ENCODE data around the gene MDM1.

Gene MDM1, protein sequence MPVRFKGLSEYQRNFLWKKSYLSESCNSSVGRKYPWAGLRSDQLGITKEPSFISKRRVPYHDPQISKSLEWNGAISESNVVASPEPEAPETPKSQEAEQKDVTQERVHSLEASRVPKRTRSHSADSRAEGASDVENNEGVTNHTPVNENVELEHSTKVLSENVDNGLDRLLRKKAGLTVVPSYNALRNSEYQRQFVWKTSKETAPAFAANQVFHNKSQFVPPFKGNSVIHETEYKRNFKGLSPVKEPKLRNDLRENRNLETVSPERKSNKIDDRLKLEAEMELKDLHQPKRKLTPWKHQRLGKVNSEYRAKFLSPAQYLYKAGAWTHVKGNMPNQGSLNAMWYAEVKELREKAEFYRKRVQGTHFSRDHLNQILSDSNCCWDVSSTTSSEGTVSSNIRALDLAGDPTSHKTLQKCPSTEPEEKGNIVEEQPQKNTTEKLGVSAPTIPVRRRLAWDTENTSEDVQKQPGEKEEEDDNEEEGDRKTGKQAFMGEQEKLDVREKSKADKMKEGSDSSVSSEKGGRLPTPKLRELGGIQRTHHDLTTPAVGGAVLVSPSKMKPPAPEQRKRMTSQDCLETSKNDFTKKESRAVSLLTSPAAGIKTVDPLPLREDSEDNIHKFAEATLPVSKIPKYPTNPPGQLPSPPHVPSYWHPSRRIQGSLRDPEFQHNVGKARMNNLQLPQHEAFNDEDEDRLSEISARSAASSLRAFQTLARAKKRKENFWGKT

DNA sequence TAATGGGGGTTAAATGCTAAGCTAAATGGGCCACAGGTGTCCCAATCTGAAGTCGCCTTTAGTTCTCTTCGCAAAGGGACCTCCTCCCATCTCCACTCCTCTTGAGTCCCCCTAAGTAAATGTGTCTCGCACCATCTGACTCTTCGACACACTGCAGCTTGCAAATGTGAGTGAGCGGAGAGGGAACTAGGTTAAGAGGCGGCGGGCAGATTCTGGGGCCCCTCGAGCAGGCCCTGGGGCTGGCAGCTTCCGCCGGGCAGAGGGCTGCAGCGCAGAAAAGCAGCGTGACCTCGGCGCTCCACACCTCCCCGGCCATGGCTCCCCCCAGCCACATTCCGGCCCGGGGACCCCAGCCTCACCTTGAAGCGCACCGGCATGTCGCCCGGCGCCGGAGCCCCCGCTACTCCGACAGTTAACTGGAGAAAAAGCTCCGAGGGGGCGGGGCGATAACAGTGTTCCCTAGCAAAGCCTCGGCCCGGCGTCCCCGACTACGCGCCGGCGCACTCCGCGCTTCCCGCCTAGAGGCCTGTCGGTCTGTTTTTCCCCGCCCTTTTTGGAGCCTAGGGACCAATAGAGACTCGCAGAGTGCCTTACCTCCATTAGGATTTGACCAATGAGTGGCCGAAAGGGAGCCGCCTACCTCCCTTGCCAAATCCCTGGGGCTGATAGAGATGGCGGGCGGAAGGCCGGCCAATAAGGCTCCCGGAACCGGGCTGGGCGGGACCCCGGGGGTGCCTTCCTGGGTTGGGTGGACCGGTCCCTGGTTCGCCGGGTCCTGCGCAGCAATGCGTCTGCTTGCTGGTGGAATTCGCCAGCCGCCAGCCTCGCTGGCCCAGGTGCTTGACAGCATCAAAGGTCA, at the start of gene MDM1:
Gene MDM1, minus strand, starts transcription at position 494 of the 859 bp plus-strand sequence. Its CDS starts 117 bp downstream, at position 377.
- H3K4me1 ChIP-seq (ENCODE audit: insufficient read depth, low read length): peaks cover 15% of the 10 kb centered on the region

DNA sequence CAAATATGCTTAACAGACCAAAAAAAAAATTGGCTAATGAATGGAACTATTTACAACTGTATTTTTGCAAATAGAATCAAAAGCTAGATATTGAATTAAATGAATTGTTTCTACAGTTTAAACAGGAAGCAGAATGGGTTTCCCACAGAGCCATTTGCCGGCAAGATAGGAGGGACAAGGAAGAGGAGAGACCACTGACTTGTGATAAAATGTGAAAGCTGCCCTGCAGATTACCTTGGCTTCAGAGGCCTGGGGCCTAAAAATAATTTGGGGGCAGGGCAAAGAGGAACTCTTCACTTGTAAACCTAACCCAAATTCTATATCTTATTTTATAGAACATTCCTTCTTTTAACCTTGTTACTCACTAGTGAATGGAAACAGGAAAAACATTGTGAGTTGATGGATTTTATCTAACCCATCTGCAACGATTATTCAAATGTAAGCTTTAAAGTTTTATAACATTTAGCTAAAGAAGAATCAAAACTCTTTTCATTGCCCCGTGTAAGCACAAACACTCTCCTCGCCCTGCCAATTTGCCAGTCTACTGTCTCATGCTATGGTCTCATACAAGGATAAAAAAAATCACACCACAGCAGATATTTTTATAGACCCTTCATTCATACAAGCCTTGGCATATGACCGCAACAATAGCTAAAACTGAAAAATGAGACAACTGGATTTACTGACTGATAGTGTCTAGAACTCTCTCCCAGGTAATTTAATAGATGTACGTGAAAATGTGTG, 49.5 kb upstream of the MDM1 start:
- no peak overlapping the region for H3K9ac ChIP-seq (ENCODE audit: low read depth, low read length)
- H3K36me3 ChIP-seq (ENCODE audit: insufficient read depth, low read length): no peaks in the 10 kb centered on the region
- no peaks in the 10 kb centered on the region; the same call in 1 of the 2 replicates for H3K4me1 ChIP-seq (ENCODE audit: insufficient read depth, low read length)
- no peaks in the 10 kb centered on the region for H3K9me3 ChIP-seq (ENCODE audit: control insufficient read depth, insufficient read depth, low read length)

More for the DNA sequence above, at the start of gene MDM1:
- no peaks in the 10 kb centered on the region; the same call in 1 of the 2 replicates for H3K36me3 ChIP-seq (ENCODE audit: insufficient read depth, low read length)
- no peaks in the 10 kb centered on the region for H3K9me3 ChIP-seq (ENCODE audit: control insufficient read depth, insufficient read depth, low read length)
- peak within 1 kb of the TSS; percentile 87 for H3K9ac ChIP-seq (ENCODE audit: low read depth, low read length)

DNA sequence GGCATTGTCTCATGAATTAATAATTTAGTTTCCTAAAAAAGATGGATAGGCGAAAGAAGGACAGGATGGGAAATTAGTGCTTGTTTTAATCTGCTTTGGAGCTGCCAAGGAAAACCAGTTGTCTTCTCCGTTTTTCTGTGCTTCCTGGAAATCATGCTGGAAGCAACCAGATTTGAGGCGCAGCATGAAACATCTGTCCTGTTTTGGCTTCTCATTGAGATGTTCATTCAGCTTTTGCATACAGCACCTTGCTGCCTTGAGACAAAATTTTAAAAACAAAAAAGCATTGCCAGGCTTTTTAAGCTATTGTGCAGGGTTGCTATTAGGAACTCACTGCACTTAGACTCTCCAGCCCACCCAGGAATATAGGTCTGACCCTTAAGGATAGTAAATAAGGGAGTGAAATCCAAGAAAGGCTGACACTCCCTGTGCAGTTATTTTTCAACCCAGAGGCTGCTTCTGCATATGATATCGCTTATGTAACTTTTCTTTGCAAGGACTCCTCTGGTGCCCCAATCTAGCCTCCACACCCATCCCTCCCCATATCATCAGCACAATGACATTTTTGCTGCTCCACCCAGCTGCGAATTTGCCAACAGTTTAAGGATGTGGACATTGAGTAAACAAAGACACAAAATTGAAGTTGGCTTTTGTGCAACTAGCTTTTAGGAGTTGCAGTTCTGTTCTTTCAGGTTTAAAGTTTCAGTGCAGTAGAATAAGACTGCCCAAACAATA, 46.9 kb upstream of the MDM1 start:
- Histone ChIP-seq H3K36me3 (ENCODE audit: insufficient read depth, low read length) (no peaks in the 10 kb centered on the region), H3K9me3 (ENCODE audit: control insufficient read depth, insufficient read depth, low read length) (no peaks in the 10 kb centered on the region), H3K4me1 (ENCODE audit: insufficient read depth, low read length) (peaks cover 6% of the 10 kb centered on the region; the same call in 1 of the 2 replicates), H3K9ac (ENCODE audit: low read depth, low read length) (no peak overlapping the region)

DNA sequence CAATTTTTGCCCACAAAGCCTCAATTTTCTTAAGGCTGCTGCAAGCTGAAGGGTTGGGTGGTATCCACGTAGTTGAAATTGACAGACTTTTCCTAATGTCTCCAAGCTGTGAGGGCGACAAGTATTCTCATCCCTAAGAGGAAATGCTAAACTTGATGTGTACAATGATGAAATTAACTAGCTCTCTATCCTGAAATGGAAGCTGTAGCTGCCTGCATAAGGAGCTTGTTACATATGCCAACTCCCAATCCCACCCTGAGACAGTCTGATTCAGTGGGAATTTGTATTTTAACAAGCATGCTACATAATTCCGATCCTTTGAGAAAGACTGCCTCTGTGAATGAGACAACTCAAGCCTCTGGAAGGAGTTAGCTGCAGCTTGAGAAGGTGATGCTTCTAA, 45.7 kb upstream of the MDM1 start:
- H3K4me1 ChIP-seq (ENCODE audit: insufficient read depth, low read length): 0 out of 2 replicates have a peak, but pooled peaks cover 6% of the 10 kb centered on the region
- no peaks in the 10 kb centered on the region for H3K36me3 ChIP-seq (ENCODE audit: insufficient read depth, low read length)
- no peak overlapping the region for H3K9ac ChIP-seq (ENCODE audit: low read depth, low read length)
- no peaks in the 10 kb centered on the region for H3K9me3 ChIP-seq (ENCODE audit: control insufficient read depth, insufficient read depth, low read length)

DNA sequence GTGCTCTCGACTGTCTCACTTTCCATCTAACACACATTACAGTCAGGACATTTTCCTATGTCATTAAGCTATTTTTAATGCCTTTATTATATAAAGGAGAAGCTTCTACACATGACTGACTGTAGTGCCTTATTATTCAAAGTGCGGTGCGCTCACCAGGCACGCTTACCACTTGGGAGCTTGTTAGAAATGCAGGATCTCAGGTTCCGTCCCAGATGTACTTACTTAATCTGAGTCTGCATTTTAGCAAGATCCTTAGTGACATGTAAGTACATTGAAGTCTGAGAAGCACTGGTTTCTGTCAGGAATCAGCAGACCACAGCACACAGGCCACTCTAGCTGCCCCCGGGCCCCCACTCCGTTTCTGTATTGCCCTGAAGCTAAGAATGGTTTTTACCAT, 44.7 kb upstream of the MDM1 start:
- H3K4me1 ChIP-seq (ENCODE audit: insufficient read depth, low read length): 0 out of 2 replicates have a peak, but pooled peaks cover 6% of the 10 kb centered on the region
- no peaks in the 10 kb centered on the region for H3K9me3 ChIP-seq (ENCODE audit: control insufficient read depth, insufficient read depth, low read length)
- H3K36me3 ChIP-seq (ENCODE audit: insufficient read depth, low read length): no peaks in the 10 kb centered on the region

DNA sequence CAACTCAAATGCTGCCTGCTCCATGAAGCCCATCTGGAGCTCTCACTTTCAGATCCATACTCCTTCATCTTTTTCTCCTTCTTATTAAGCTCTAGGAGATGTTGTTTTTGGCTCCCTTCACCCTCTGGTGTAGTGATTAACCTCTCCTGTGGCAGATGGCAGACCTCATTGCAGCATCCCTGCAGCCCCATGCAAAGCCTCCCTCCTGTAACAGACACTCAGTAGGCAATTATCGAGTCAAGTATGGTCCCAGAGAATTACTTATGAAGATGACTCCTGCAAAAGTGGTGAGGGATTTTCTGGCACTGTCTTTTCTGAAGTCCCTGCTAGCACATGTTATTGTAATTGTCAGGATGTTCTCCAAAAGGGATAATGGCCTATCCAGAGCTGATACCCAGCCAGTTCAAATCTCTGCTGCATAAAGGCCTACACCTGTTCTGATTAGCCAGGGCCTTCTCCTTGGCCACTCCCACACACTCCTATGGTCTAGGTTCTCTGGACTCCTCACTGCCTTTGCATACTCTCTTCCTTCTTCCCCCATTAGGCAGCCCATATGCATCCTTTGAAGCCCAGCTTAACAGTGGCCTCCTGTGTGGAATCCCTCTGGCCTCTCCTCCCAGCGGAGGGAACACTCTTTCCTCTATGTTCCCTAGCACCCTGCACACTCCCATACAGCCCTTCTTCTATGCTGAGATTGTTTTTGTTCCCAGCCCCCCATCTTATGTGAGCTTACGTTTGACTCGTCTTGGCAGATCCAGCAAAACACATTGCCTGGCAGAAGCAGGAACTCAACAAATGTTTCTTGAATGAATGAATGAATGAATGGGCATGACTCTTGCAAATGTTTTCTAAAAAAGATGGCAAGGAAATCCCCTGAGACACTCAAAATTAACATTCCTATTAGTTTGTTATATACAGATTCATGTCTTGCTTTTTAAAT, 43.9 kb upstream of the MDM1 start:
- H3K9ac ChIP-seq (ENCODE audit: low read depth, low read length): no peak overlapping the region
- no peaks in the 10 kb centered on the region for H3K9me3 ChIP-seq (ENCODE audit: control insufficient read depth, insufficient read depth, low read length)
- 0 out of 2 replicates have a peak, but pooled peaks cover 6% of the 10 kb centered on the region for H3K4me1 ChIP-seq (ENCODE audit: insufficient read depth, low read length)
- no peaks in the 10 kb centered on the region for H3K36me3 ChIP-seq (ENCODE audit: insufficient read depth, low read length)

More for the DNA sequence above, 44.7 kb upstream of the MDM1 start:
- no peak overlapping the region for H3K9ac ChIP-seq (ENCODE audit: low read depth, low read length)

DNA sequence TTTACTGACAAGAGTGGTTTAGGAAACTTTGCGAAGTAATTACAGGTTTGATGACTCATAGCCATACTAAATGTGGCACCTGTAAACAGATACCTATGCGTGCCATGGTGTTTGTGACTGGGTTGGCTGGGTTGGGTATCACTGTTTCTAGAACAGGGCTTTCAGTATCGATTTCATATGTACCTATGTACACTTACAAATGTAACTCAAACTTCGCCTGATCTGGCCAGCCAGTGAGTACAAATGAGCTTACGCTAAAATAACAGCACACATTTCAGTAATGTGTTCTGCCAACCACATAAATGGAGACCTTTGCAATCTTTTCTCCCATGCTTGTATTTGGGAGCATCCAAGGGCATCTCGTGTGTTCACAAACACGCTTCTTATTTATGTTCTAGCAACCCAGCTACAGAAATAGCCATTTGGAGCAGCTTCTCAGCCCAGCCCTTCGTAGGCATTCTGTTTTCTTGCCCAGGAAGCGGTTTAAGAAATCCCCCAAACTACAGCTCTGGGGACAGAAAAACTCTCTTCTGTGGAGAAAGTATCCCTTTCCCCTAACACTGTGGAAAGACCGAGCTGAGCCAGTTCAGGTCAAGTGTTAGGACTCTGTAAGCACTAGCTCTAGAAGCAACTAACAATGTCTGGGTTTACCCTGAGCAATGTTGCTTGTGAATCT, 42.3 kb upstream of the MDM1 start:
- Histone ChIP-seq H3K36me3 (ENCODE audit: insufficient read depth, low read length) (no peaks in the 10 kb centered on the region), H3K9me3 (ENCODE audit: control insufficient read depth, insufficient read depth, low read length) (no peaks in the 10 kb centered on the region), H3K4me1 (ENCODE audit: insufficient read depth, low read length) (0 out of 2 replicates have a peak, but pooled peaks cover 6% of the 10 kb centered on the region), H3K9ac (ENCODE audit: low read depth, low read length) (no peak overlapping the region)

DNA sequence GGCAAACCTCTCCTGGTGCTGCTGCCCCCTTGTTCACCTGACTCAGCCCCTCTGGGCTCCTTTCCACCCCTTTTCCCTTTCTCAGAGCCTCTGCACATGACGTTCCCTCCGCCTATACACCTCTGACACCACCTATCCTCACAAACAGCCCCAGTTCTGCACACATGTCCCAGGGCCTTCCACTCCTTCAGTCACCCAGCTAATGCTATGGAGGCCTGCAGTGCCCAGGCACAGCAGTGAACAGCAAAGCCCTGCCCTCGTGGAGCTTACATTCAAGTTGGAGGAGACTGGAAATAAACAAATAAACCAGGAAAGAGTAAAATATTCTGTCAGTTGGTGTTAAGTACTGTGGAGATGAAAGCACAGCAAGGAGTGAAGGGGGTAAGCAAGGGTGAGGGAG, 38.5 kb upstream of the MDM1 start:
- Histone ChIP-seq H3K9me3 (ENCODE audit: control insufficient read depth, insufficient read depth, low read length) (no peaks in the 10 kb centered on the region), H3K9ac (ENCODE audit: low read depth, low read length) (no peak overlapping the region), H3K4me1 (ENCODE audit: insufficient read depth, low read length) (0 out of 2 replicates have a peak, but pooled peaks cover 6% of the 10 kb centered on the region), H3K36me3 (ENCODE audit: insufficient read depth, low read length) (no peaks in the 10 kb centered on the region)

DNA sequence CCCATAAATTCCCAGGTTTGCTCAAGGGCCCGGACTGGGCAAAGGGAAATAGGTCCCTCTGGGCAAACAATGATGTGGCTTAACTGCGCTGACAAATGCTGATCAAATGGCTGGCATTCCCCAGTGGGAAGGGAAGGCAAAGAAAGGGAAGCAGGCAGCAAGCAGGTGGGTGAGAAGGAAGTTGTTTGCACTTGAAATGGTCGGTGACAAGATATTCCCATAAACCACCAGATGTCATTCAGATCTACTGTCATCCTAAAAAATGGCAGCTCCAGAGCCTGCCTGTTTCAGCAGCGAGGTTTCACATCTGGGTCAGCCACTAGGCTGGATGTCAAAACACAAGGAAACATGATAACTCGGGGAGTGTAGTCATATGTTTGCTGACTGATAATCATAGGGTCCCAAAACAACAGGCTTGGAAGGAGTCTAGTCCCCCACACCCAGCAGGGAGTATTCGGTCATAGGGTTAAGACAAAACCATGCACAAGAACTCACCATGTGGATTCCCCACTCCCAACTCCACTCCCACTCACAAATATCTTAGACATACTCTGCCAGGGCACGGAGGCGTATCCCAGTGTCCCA, 37.9 kb upstream of the MDM1 start:
- Histone ChIP-seq H3K4me1 (ENCODE audit: insufficient read depth, low read length) (0 out of 2 replicates have a peak, but pooled peaks cover 6% of the 10 kb centered on the region), H3K9ac (ENCODE audit: low read depth, low read length) (no peak overlapping the region), H3K36me3 (ENCODE audit: insufficient read depth, low read length) (no peaks in the 10 kb centered on the region), H3K9me3 (ENCODE audit: control insufficient read depth, insufficient read depth, low read length) (no peaks in the 10 kb centered on the region)

DNA sequence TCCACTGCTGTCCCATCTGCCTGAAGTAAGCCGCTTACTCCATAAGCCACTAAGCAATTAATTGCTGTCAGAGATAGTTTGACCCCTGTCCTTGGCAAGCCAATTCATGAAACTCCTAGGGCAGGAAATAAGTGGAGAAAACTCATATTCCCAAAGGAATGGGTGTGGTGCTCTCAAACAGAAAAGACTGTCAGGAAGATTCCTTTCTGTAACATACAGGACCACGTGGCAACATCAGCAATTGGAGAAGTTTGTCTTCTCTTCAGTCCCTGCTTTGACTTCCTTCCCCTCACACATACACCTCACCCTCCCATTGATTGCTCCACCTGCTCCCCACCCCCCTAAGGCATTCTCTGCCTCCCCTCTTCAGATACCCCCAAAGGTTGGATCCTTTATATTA, 36.2 kb upstream of the MDM1 start:
- Histone ChIP-seq H3K4me1 (ENCODE audit: insufficient read depth, low read length) (no peaks in the 10 kb centered on the region), H3K36me3 (ENCODE audit: insufficient read depth, low read length) (no peaks in the 10 kb centered on the region), H3K9me3 (ENCODE audit: control insufficient read depth, insufficient read depth, low read length) (no peaks in the 10 kb centered on the region), H3K9ac (ENCODE audit: low read depth, low read length) (no peak overlapping the region)

DNA sequence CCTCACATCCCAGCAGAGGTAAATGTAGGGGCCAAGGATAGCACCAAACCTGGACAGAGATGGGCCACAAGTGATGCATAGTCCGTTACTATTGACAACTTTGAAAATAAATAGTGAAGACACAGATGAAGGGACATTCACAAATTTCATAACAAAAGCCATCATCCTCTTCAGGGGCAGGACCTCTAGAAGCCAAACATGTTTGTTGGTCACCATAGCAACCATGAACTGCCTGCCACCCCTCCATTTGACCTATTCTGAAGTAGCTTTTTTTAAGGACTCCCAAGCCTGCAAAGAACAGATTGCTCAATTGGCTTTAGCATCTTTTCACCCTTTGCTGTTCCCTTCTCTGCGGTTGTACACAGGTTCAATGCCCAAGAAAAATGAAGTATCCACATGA, 35.7 kb upstream of the MDM1 start:
- Histone ChIP-seq H3K9me3 (ENCODE audit: control insufficient read depth, insufficient read depth, low read length) (no peaks in the 10 kb centered on the region), H3K36me3 (ENCODE audit: insufficient read depth, low read length) (no peaks in the 10 kb centered on the region), H3K4me1 (ENCODE audit: insufficient read depth, low read length) (no peaks in the 10 kb centered on the region), H3K9ac (ENCODE audit: low read depth, low read length) (no peak overlapping the region)

DNA sequence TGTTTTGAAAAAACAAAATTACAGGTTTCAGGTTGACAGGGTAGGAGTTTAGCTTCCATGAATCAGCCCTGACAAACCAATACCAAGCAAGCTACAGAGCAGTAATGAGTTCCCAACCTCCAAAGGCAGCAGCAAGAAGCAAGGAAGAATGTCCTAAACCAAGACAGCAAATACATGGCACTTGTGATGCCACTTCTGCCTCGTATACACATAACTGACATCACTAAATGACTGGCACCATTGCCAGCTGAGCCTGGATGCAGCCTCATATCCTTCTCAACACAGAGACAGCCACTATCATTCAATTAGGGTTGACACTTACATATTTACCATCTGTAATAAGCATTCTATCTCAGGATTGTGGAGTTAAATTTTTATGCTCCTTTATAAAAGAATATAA, 35.0 kb upstream of the MDM1 start:
- H3K9me3 ChIP-seq (ENCODE audit: control insufficient read depth, insufficient read depth, low read length): no peaks in the 10 kb centered on the region
- no peaks in the 10 kb centered on the region for H3K4me1 ChIP-seq (ENCODE audit: insufficient read depth, low read length)
- H3K36me3 ChIP-seq (ENCODE audit: insufficient read depth, low read length): no peaks in the 10 kb centered on the region
- no peak overlapping the region for H3K9ac ChIP-seq (ENCODE audit: low read depth, low read length)

All from ES-I3 (cell line).